H1 (cell line): ENCODE results near the gene FABP6. TPM values are rescaled to one million over a fixed set of nuclear protein-coding genes. Genes with fewer than 3 reads are reported as not detected.

Source experiments
- CTCF ChIA-PET: fragments of 300-600 bp; sonication (Branson Sonifier 250); formaldehyde crosslinking; loops from one replicate; lab custom pipeline; 2021; ENCODE audit not compliant: partially characterized antibody; lab: Charles Lee
- POLR2A ChIA-PET: fragments of 300-600 bp; sonication (Branson Sonifier 250); formaldehyde crosslinking; loops from one replicate; lab custom pipeline; 2021; ENCODE audit warnings: inconsistent platforms; ENCODE audit not compliant: partially characterized antibody; lab: Charles Lee
- DNase-seq, 2 experiments: peaks; one replicate each; pipeline versions ENCODE4 v3.0.0 to v3.0.0-alpha.2; 2010 to 2022; ENCODE audit warnings: low spot score in 2 of 2, low read depth in 1 of 2, mixed read lengths in 1 of 2
- FAIRE-seq: peaks from 2 replicates; lab custom pipeline; 2011; peaks lifted over from hg19 to GRCh38; lab: Jason Lieb, UNC
- H2AFZ ChIP-seq: 2 replicates; pipeline ENCODE4 v1.8.1; 2012; ENCODE audit warnings: low read length, inconsistent platforms
- H2AK5ac ChIP-seq: 2 replicates; pipeline ENCODE4 v1.6.1; 2013; ENCODE audit warnings: low read depth, low read length
- H2BK120ac ChIP-seq: replicated peaks from 2 replicates; pipeline ENCODE3; 2013; ENCODE audit warnings: low read depth, low read length, inconsistent platforms
- H2BK12ac ChIP-seq: 2 replicates; pipeline ENCODE4 v1.6.1; 2013; ENCODE audit warnings: low read depth, low read length
- H2BK15ac ChIP-seq: 2 replicates; pipeline ENCODE4 v1.6.1; 2013; ENCODE audit warnings: low read length
- H2BK20ac ChIP-seq: 2 replicates; pipeline ENCODE4 v1.6.1; 2013; ENCODE audit warnings: low read length
- H2BK5ac ChIP-seq: 2 replicates; pipeline ENCODE4 v1.6.1; 2013; ENCODE audit warnings: low read depth, low read length
- H3K14ac ChIP-seq: 2 replicates; pipeline ENCODE4 v1.6.1; 2013; ENCODE audit warnings: inconsistent platforms; ENCODE audit not compliant: insufficient read length
- H3K18ac ChIP-seq: 2 replicates; pipeline ENCODE4 v1.6.1; 2013; ENCODE audit warnings: low read length; ENCODE audit errors: extremely low read depth
- H3K23ac ChIP-seq: 2 replicates; pipeline ENCODE4 v1.6.1; 2013; ENCODE audit warnings: inconsistent platforms; ENCODE audit not compliant: insufficient read length
- H3K23me2 ChIP-seq: 2 replicates; pipeline ENCODE4 v1.6.1; 2013; ENCODE audit warnings: low read depth, low read length
- H3K27ac ChIP-seq: 2 replicates; pipeline ENCODE4 v1.6.1; 2011; ENCODE audit warnings: low read depth, low read length, inconsistent platforms
- H3K27me3 ChIP-seq, 4 experiments: replicated peaks in 1 of 4; 1 replicate in 1 of 4; 2 replicates in 3 of 4; pipeline versions ENCODE4 v1.6.1 to v1.8.1; 2011 to 2013; ENCODE audit warnings: low read length in 3 of 4, mild to moderate bottlenecking in 3 of 4, inconsistent platforms in 2 of 4, mixed read lengths in 2 of 4, moderate library complexity in 1 of 4; ENCODE audit not compliant: control insufficient read depth in 3 of 4, insufficient read depth in 3 of 4; ENCODE audit errors: extremely low read depth in 1 of 4
- H3K36me3 ChIP-seq, 4 experiments: 2 replicates each; pipeline versions ENCODE4 v1.6.1 to v1.8.1; 2011 to 2013; ENCODE audit warnings: mild to moderate bottlenecking in 4 of 4, low read length in 3 of 4, moderate library complexity in 2 of 4, control low read depth in 1 of 4, inconsistent platforms in 1 of 4; ENCODE audit not compliant: insufficient read depth in 4 of 4, control insufficient read depth in 2 of 4
- H3K4ac ChIP-seq: replicated peaks from 2 replicates; pipeline ENCODE3; 2013; ENCODE audit warnings: low read length, low read depth, mixed read lengths, inconsistent platforms; ENCODE audit not compliant: insufficient read length
- H3K4me1 ChIP-seq, 4 experiments: replicated peaks in 1 of 4; 1 replicate in 1 of 4; 2 replicates in 3 of 4; pipeline versions ENCODE4 v1.6.1 to v1.8.1; 2011 to 2013; ENCODE audit warnings: low read length in 3 of 4, inconsistent platforms in 2 of 4, mixed read lengths in 1 of 4; ENCODE audit not compliant: insufficient read depth in 4 of 4, control insufficient read depth in 3 of 4
- H3K4me2 ChIP-seq, 2 experiments: 2 replicates each; pipeline versions ENCODE4 v1.6.1 to v1.8.1; 2011 to 2013; ENCODE audit warnings: low read depth in 2 of 2, low read length in 2 of 2, control low read depth in 1 of 2, inconsistent platforms in 1 of 2, mild to moderate bottlenecking in 1 of 2; ENCODE audit not compliant: insufficient read depth in 1 of 2
- H3K4me3 ChIP-seq, 4 experiments: fragments of 200-600, 300-600 bp in 1 of 4; sonication (generic), shearing (Covaris generic), sonication (Bioruptor Twin) in 1 of 4; 2 replicates each; pipeline versions ENCODE4 v1.5.1 to v1.8.1; 2011 to 2016; ENCODE audit warnings: low read length in 4 of 4, low read depth in 3 of 4, control low read depth in 2 of 4, inconsistent platforms in 2 of 4, mild to moderate bottlenecking in 2 of 4, mixed read lengths in 1 of 4, moderate library complexity in 1 of 4; ENCODE audit not compliant: insufficient read depth in 2 of 4; ENCODE audit errors: extremely low read depth in 1 of 4
- H3K56ac ChIP-seq: replicated peaks from 2 replicates; pipeline ENCODE3; 2013; ENCODE audit warnings: low read depth, mild to moderate bottlenecking, mixed read lengths, low read length, inconsistent platforms; ENCODE audit not compliant: insufficient read length
- H3K79me1 ChIP-seq: 2 replicates; pipeline ENCODE4 v1.6.1; 2013; ENCODE audit warnings: low read depth, low read length, control low read depth
- H3K79me2 ChIP-seq, 2 experiments: 2 replicates each; pipeline versions ENCODE4 v1.6.1 to v1.8.1; 2012 to 2013; ENCODE audit warnings: low read length in 2 of 2, mild to moderate bottlenecking in 2 of 2, inconsistent platforms in 1 of 2; ENCODE audit not compliant: insufficient read depth in 2 of 2, control insufficient read depth in 1 of 2
- H3K9ac ChIP-seq, 4 experiments: replicated peaks in 1 of 4; 1 replicate in 1 of 4; 2 replicates in 3 of 4; pipeline versions ENCODE4 v1.6.1 to v1.8.1; 2011 to 2013; ENCODE audit warnings: low read depth in 3 of 4, low read length in 3 of 4, control low read depth in 2 of 4, mild to moderate bottlenecking in 2 of 4, moderate library complexity in 2 of 4, inconsistent platforms in 1 of 4; ENCODE audit errors: extremely low read depth in 1 of 4
- H3K9me3 ChIP-seq, 2 experiments: 2 replicates each; pipeline versions ENCODE4 v1.6.1 to v1.8.1; 2012 to 2013; ENCODE audit warnings: mild to moderate bottlenecking in 2 of 2, moderate library complexity in 2 of 2, control low read depth in 1 of 2, inconsistent platforms in 1 of 2, low read depth in 1 of 2, low read length in 1 of 2, mixed read lengths in 1 of 2; ENCODE audit not compliant: insufficient read depth in 2 of 2
- H4K20me1 ChIP-seq, 2 experiments: replicated peaks in 1 of 2; 2 replicates each; pipeline versions ENCODE3 to v1.8.1; 2011 to 2013; ENCODE audit warnings: inconsistent platforms in 2 of 2, low read length in 2 of 2, mild to moderate bottlenecking in 1 of 2; ENCODE audit not compliant: insufficient read depth in 2 of 2, control insufficient read depth in 1 of 2
- H4K5ac ChIP-seq: 2 replicates; pipeline ENCODE4 v1.6.1; 2013; ENCODE audit warnings: low read length, low read depth, mixed read lengths, inconsistent platforms; ENCODE audit not compliant: insufficient read length
- H4K8ac ChIP-seq: 2 replicates; pipeline ENCODE4 v1.8.0; 2013; ENCODE audit warnings: mild to moderate bottlenecking, moderate library complexity, low read length, inconsistent platforms; ENCODE audit not compliant: insufficient read depth; ENCODE audit errors: extremely low read depth
- H4K91ac ChIP-seq: replicated peaks from 2 replicates; pipeline ENCODE3; 2013; ENCODE audit warnings: low read length, mixed read lengths, inconsistent platforms; ENCODE audit not compliant: insufficient read length
- EGR1 ChIP-seq: IDR thresholded peaks from 2 replicates; pipeline ENCODE4 v1.6.1; 2011; ENCODE audit warnings: low read depth, low read length, borderline replicate concordance
- RAD21 ChIP-seq, 2 experiments: IDR thresholded peaks in 1 of 2; conservative IDR thresholded peaks in 1 of 2; 2 replicates each; pipeline ENCODE4 v1.6.1; 2011; ENCODE audit warnings: low read depth in 2 of 2, low read length in 2 of 2, improper control_type of control experiment in 1 of 2, inconsistent platforms in 1 of 2, mild to moderate bottlenecking in 1 of 2, moderate library complexity in 1 of 2
- WGBS, 2 experiments: shearing (Covaris generic) in 1 of 2; methylation state at CpG; one replicate each; pipeline versions ENCODE4 v1.1.6 to v1.1.7; 2013 to 2015; ENCODE audit warnings: low lambda C conversion rate in 2 of 2, mixed read lengths in 2 of 2, inconsistent platforms in 1 of 2, low coverage in 1 of 2, missing lambda C conversion rate in 1 of 2; ENCODE audit not compliant: insufficient replicate concordance in 2 of 2, insufficient coverage in 1 of 2, insufficient read length in 1 of 2; ENCODE audit errors: extremely low coverage in 1 of 2, missing lambda C conversion rate in 1 of 2; 5-methylcytosine and 5-hydroxymethylcytosine counted together
- polyA plus RNA-seq, 7 experiments: library from polyadenylated mRNA; depleted of rRNA in 3 of 7; stranded (reverse) in 5 of 7; unstranded in 2 of 7; fragments of >200 nt in 5 of 7; fragments of 200-250 nt in 2 of 7; gene quantifications; 1 replicate in 5 of 7; 2 replicates in 1 of 7; 4 replicates in 1 of 7; pipeline versions ENCODE4 v1.2.1 to v1.2.3, GENCODE V29; 2011 to 2013; ENCODE audit warnings: missing spikeins in 2 of 7, mixed read lengths in 2 of 7
- total RNA-seq: library from RNA; stranded (reverse); fragmentation: NEBNext Ultra II Directional; extraction: Animal tissue kit (Norgen Biotek cat#: 25700); gene quantifications from 2 replicates; pipeline ENCODE4 v1.2.1, GENCODE V29; 2021

Gene FABP6
- total and polyA plus RNA-seq, 2 of the 8 experiments (the other 6 are each of a cell fraction or from before 2014, with no cell fraction given) = 4.8 to 6.1 TPM

DNA sequence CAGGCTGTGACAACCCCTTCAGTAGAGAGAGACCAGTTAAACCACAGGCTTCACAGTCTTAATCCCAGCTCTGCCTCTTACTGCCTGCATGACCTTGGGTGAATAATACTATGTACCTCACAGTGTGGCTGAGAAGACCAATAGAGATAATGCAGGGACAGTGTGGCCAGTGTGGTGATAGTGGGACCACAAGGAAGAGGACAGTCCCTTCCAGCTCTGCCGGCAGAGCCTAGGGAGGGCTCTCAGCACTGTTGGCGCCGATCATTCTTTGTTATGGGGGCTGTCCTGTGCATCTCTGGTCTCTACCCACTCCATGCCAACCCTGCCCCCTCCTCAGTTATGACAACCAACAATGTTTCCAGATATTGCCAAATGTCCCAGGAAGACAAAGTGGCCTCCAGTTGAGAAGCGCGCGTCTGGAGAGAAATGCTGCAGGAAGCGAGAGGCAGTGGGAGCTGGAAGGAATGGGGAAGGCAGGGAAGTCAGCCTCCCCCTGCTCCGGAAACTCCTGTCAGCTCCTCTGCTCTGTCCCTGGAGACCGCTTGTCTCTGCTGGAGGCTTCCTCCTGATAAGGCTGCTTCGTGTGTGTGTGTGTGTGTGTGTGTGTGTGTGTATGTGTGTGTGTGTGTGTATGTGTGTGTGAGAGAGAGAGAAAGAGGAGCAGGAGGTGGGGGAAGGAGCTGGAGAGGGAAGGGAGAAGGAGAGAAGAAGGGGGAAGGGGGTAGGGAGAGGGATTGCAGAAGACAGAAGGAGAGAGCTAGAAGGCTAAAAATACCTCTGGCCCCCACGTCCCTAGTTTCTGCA, 31.8 kb upstream of the FABP6 start:
- Histone ChIP-seq H3K27me3 (no peaks in the 10 kb centered on the region), H3K36me3 (no peaks in the 10 kb centered on the region), H3K9ac (no peak overlapping the region; a peak in 1 of 7 replicates), H4K20me1 (no peaks in the 10 kb centered on the region), H3K23ac (no peak overlapping the region), H2BK120ac (peak overlapping the region; percentile 41), H3K23me2 (peaks cover 3% of the 10 kb centered on the region; the same call in 1 of the 2 replicates), H3K4ac (peak overlapping the region; percentile 10), H3K56ac (no peak overlapping the region), H2BK15ac (peak overlapping the region; percentile 32), H3K18ac (peak overlapping the region; percentile 55), H3K79me1 (no peaks in the 10 kb centered on the region), H2BK12ac (peak overlapping the region; percentile 51; the same call in 1 of the 2 replicates), H2BK20ac (peak overlapping the region; percentile 84), H4K91ac (peak overlapping the region; percentile 2), H3K4me2 (peak overlapping the region; percentile 39 to 51), H3K27ac (no peak overlapping the region), H3K14ac (no peak overlapping the region), H2AFZ (no peak overlapping the region), H3K4me3 (no peak overlapping the region), H3K4me1 (peaks cover 7 to 29% (median 17%) of the 10 kb centered on the region in 4 experiments), H2AK5ac (peak overlapping the region; percentile 82; the same call in 1 of the 2 replicates), H4K8ac (no peak overlapping the region), H4K5ac (no peak overlapping the region), H3K79me2 (no peaks in the 10 kb centered on the region), H2BK5ac (peak overlapping the region; percentile 46; the same call in 1 of the 2 replicates), H3K9me3 (no peaks in the 10 kb centered on the region; a peak in 1 of 4 replicates)
- CTCF ChIA-PET = interaction anchor here (0.6 to 5.3 kb wide), 34 partner anchors 8 to 196 kb away, joined by 3 to 62 read pairs (median 6); no protein-coding TSS in a partner anchor
- peak in 1 of 2 experiments; percentile 54 for DNase-seq
- FAIRE-seq = no peak
- no peak for TF ChIP-seq RAD21 (IDR thresholded peaks at IDR 0.05 in 1 of 2, conservative IDR thresholded peaks at IDR 0.05 in 1 of 2; ENCODE audit: low read depth in 2 of 2, low read length in 2 of 2)
- peak; percentile 61; the same call in 1 of the 2 replicates for TF ChIP-seq EGR1
- WGBS, 2 experiments = 44% methylated on average over 10 of the region's 11 CpGs; no CpG with 5 or more reads in 1 of the 2 experiments
- POLR2A ChIA-PET = interaction anchor here (0.7 to 5.5 kb wide), 13 partner anchors 11 to 173 kb away, joined by 3 to 55 read pairs (median 4); partner anchors contain the start of gene C1QTNF2
